Activated CD4-positive, alpha-beta memory T cell treated with anti-CD3 and anti-CD28 coated beads, Interleukin-2, amount 10 ng/mL, durations not matched to agents 7 days and 5 days (primary cell): Measurements from ENCODE around the gene MAPKAPK3. TPM values are rescaled to one million over a fixed set of nuclear protein-coding genes. Genes with fewer than 3 reads are reported as not detected.

Source experiments
- CTCF ChIA-PET: fragments of 350-600 bp; sonication (Branson Sonifier 250); formaldehyde crosslinking; loops from one replicate; lab custom pipeline; 2021; ENCODE audit warnings: antibody characterized with exemption, inconsistent platforms; lab: Charles Lee
- POLR2A ChIA-PET: fragments of 350-600 bp; sonication (Branson Sonifier 250); formaldehyde crosslinking; loops from one replicate; lab custom pipeline; 2021; ENCODE audit warnings: antibody characterized with exemption; lab: Charles Lee
- DNase-seq: peaks from one replicate; pipeline ENCODE4 v3.0.0-alpha.2; 2020
- H3K27ac Mint-ChIP-seq: one replicate; pipeline ENCODE4 v1.8.0; 2021; ENCODE audit warnings: mild to moderate bottlenecking, mixed read lengths
- H3K27me3 Mint-ChIP-seq: one replicate; pipeline ENCODE4 v1.8.0; 2021; ENCODE audit warnings: mixed read lengths
- H3K36me3 Mint-ChIP-seq: one replicate; pipeline ENCODE4 v1.8.0; 2021; ENCODE audit warnings: low read depth, mixed read lengths
- H3K4me1 Mint-ChIP-seq: one replicate; pipeline ENCODE4 v1.8.0; 2021; ENCODE audit warnings: mixed read lengths
- H3K4me3 Mint-ChIP-seq: one replicate; pipeline ENCODE4 v1.8.0; 2021; ENCODE audit warnings: mild to moderate bottlenecking, mixed read lengths
- H3K9me3 Mint-ChIP-seq: one replicate; pipeline ENCODE4 v1.8.0; 2021; ENCODE audit warnings: mixed read lengths
- total RNA-seq, 2 experiments: library from RNA; stranded (reverse); gene quantifications; one replicate each; pipeline ENCODE4 v1.2.3, GENCODE V29; 2021

Gene MAPKAPK3
- total RNA-seq, 2 experiments from 2014 or later: 146 to 157 TPM

DNA sequence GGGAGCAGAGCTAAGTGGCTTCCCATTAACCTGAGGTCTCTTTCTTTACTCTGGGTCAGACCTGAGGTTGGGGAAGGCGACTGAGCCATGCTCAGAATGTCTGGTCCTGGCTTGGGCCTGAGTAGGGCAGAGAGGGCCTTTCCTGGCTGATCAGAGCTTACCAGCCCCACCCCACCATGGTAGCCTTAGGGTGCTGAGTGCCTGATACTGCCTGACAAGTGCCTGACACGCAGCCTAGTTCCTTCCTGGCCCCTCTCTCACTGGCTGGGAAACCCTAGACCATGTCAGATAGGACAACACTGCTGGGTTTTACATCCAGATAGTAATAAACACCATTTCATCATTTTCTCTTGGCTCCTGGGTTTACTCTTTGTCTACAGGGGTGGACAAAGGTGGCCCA is 32.0 kb downstream of the MAPKAPK3 start:
- no peak overlapping the region for H3K27ac Mint-ChIP-seq
- H3K27me3 Mint-ChIP-seq: no peaks in the 10 kb centered on the region
- peaks cover 10% of the 10 kb centered on the region for H3K4me1 Mint-ChIP-seq
- CTCF ChIA-PET: interaction anchor here (3.4 kb wide), 1 partner anchor 33 kb away, joined by 18 read pairs; no protein-coding TSS in a partner anchor
- no peak overlapping the region for H3K4me3 Mint-ChIP-seq
- H3K9me3 Mint-ChIP-seq: no peaks in the 10 kb centered on the region
- no peak for DNase-seq
- POLR2A ChIA-PET: interaction anchor here (0.6 to 0.9 kb wide), 2 partner anchors 9 to 13 kb away, joined by 3 to 4 read pairs; no protein-coding TSS in a partner anchor
- H3K36me3 Mint-ChIP-seq: peaks cover 42% of the 10 kb centered on the region

DNA sequence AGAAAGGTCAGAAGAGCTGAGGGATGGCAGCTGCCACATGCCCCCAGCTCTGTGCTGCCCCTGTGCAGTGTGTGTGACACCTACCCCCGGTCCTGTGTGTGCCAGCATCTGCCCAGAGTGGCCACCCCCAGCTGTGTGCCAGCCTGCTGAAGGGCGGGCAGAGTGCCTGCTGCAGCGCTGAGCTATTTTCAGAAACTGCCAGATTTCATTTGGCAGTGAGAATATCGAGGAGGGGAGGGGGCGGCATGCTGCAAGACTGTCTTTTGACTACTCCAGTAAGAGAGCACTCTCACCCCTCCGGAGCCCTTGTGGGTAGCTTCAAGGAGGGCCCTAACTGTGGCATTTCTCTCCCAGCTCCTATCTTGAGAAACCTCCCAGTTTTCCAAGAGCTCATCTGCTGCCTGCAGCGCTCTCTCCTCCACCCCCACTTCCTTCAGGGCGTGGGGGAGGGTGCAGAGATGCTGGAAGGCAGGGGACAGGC is 32.5 kb downstream of the MAPKAPK3 start:
- Mint-ChIP-seq H3K27ac (no peak overlapping the region), H3K4me1 (peaks cover 13% of the 10 kb centered on the region), H3K36me3 (peaks cover 37% of the 10 kb centered on the region), H3K4me3 (no peak overlapping the region), H3K9me3 (no peaks in the 10 kb centered on the region), H3K27me3 (no peaks in the 10 kb centered on the region)
- ChIA-PET POLR2A (interaction anchor here (0.6 to 1.5 kb wide), 3 partner anchors 8 to 33 kb away, joined by 3 to 4 read pairs (median 4); no protein-coding TSS in a partner anchor), CTCF (interaction anchor here (3.4 kb wide), 1 partner anchor 34 kb away, joined by 18 read pairs; no protein-coding TSS in a partner anchor)
- DNase-seq: no peak

DNA sequence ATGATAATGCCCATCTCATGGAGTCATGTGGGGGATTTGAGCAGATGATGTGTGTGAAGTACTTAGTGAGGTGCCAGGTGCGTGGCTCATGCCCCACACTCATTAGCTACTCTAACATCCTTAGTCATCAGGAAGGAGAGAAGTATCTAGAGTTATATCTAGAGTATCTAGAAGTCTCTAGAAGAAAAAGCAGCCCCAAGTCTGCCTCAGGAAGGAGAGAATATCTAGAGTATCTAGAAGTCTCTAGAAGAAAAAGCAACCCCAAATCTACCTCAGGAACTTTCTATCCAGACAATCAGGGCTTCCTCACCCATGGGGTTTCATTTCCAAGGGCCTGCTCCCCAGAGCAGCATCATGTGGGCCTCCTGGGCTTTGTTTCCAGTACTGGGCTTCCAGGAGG is 33.1 kb downstream of the MAPKAPK3 start:
- Mint-ChIP-seq H3K4me3 (no peak overlapping the region), H3K4me1 (peaks cover 18% of the 10 kb centered on the region), H3K27me3 (no peaks in the 10 kb centered on the region), H3K27ac (peak overlapping the region; percentile 40), H3K36me3 (peaks cover 32% of the 10 kb centered on the region), H3K9me3 (no peaks in the 10 kb centered on the region)
- ChIA-PET POLR2A (interaction anchor here (1.5 kb wide), 1 partner anchor 34 kb away, joined by 4 read pairs; no protein-coding TSS in a partner anchor), CTCF (interaction anchor here (3.4 kb wide), 1 partner anchor 34 kb away, joined by 18 read pairs; no protein-coding TSS in a partner anchor)
- no peak for DNase-seq

DNA sequence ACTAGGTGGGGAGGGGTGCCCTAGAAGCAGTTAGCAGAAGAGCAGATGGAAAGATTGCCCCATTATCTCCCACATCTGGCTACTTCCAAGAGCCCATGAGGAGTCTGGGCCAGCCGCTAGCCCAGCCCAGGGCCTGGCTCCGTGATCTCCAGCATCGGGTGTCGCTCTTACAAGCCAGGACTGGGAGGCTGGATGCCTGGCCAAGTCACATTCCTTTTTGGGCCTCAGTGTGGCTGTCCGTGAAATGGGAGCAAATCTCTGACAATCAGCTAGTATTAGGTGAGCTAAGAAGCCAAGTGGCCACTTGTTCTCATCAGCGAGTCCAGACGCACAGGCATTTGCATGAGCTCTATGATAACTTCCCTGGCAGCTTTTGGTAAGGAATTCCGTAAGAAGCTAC is 34.5 kb downstream of the MAPKAPK3 start:
- no peak for DNase-seq
- ChIA-PET POLR2A (interaction anchor here (1.1 to 4.7 kb wide), 5 partner anchors 9 to 35 kb away, joined by 3 to 24 read pairs (median 11); partner anchors contain the start of gene MAPKAPK3), CTCF (interaction anchor here (1.0 to 3.4 kb wide), 4 partner anchors 33 to 106 kb away, joined by 3 to 57 read pairs (median 14); partner anchors contain the start of gene MAPKAPK3)
- Mint-ChIP-seq H3K4me3 (no peak overlapping the region), H3K4me1 (peaks cover 23% of the 10 kb centered on the region), H3K9me3 (no peaks in the 10 kb centered on the region), H3K36me3 (peaks cover 20% of the 10 kb centered on the region), H3K27me3 (no peaks in the 10 kb centered on the region), H3K27ac (no peak overlapping the region)

DNA sequence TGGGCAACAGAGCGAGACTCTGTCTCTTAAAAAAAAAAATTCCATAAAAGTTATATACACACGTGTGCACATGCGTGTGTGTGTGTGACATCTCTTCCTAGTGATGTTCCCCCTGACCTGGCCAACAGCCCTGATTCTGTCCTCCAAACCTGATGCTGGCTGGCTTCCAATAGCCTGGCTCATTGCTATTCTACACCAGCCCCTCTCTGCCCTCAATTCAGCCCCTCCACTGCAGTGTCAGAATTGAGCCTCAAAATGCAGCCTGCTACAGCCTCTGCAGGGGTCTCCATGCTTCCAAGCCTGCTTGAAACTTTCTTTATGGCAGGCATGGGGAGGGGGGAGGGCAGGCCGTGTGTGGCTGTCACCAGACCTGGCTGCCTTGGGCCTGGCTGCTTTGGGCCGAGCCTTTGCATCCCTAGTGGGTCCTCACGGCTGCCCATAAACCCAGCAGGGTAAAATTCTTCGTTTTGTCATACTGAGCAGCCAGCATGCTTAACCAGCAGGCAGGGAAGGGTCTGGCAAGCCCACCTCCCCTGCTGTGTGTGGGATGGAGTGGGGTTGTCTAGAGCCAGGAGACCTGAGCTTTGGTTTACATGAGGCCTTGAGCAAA is 35.1 kb downstream of the MAPKAPK3 start:
- H3K4me1 Mint-ChIP-seq: peaks cover 23% of the 10 kb centered on the region
- H3K27me3 Mint-ChIP-seq: no peaks in the 10 kb centered on the region
- peaks cover 16% of the 10 kb centered on the region for H3K36me3 Mint-ChIP-seq
- ChIA-PET POLR2A (interaction anchor here (1.1 to 4.7 kb wide), 7 partner anchors 9 to 82 kb away, joined by 3 to 24 read pairs (median 9); partner anchors contain the start of genes HEMK1 and MAPKAPK3), CTCF (interaction anchor here (0.9 to 3.4 kb wide), 15 partner anchors 11 to 107 kb away, joined by 3 to 57 read pairs (median 5); partner anchors contain the start of genes C3orf18, HEMK1 and MAPKAPK3)
- no peaks in the 10 kb centered on the region for H3K9me3 Mint-ChIP-seq
- no peak overlapping the region for H3K27ac Mint-ChIP-seq
- H3K4me3 Mint-ChIP-seq: no peak overlapping the region
- no peak for DNase-seq

DNA sequence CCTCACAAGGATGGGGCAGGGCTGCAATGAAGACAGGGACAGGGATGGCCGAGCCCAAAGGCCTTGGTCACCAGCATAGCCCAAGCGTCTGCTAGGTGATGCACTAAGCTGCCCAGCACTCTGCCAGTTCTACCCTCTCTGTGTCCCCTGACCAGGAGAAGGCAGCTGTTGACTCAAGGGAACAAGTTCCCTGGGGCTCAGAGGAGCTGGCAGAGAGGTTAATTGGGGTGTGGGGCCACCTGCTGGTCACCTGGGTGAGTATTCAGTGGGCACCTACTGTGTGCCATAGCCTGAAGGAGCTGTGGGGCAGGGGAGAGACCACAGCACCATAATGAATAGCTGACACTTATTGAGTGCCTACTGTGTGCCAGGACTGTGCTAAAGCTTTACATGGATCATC is 35.8 kb downstream of the MAPKAPK3 start:
- Mint-ChIP-seq H3K4me1 (peaks cover 23% of the 10 kb centered on the region), H3K36me3 (peaks cover 10% of the 10 kb centered on the region), H3K9me3 (no peaks in the 10 kb centered on the region), H3K27me3 (no peaks in the 10 kb centered on the region), H3K27ac (peak overlapping the region; percentile 16), H3K4me3 (no peak overlapping the region)
- ChIA-PET CTCF (interaction anchor here (0.7 to 3.4 kb wide), 23 partner anchors 8 to 107 kb away, joined by 3 to 57 read pairs (median 5); partner anchors contain the start of genes C3orf18, CISH, HEMK1 and MAPKAPK3), POLR2A (interaction anchor here (0.7 to 4.7 kb wide), 10 partner anchors 13 to 83 kb away, joined by 3 to 24 read pairs (median 8); partner anchors contain the start of genes HEMK1 and MAPKAPK3)
- peak; percentile 68 for DNase-seq

DNA sequence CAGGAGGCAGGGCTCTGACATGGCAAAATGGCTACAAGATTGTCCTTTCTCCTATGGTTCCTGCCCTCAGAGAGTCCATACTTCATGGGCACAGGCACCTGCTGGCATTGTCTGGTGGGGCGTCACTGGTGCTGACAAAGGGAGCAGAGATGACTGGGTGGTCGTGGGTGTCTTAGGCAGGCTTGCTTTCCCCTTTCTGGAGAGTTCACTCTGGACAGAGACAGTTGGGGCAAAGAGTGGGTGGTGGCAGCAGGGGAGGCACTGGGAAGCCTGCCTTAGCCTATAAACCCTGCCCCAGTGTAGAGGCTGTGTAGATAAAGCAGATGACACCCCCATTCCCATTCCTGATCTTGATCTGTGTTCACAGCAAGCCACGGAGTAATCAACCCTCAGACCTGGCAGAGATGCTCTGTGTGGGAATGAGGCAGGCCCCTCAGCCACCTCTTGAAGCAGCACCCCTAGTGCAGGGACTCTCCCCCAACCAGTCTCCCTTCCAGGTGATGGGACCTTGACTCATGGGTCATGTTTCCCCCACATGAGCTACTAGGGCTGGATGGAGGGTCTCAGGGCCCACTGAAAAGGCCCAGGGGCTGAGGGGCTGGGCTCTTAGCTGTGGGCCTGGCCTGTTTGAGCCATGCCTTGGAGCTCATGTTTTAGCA is 37.1 kb downstream of the MAPKAPK3 start:
- Mint-ChIP-seq H3K27ac (no peak overlapping the region), H3K4me3 (no peak overlapping the region), H3K4me1 (peaks cover 23% of the 10 kb centered on the region), H3K27me3 (no peaks in the 10 kb centered on the region), H3K9me3 (no peaks in the 10 kb centered on the region), H3K36me3 (peaks cover 2% of the 10 kb centered on the region)
- CTCF ChIA-PET: interaction anchor here (0.5 to 3.4 kb wide), 7 partner anchors 14 to 88 kb away, joined by 3 to 57 read pairs (median 6); partner anchors contain the start of genes HEMK1 and MAPKAPK3
- DNase-seq: no peak
- POLR2A ChIA-PET: interaction anchor here (1.0 to 4.7 kb wide), 7 partner anchors 13 to 313 kb away, joined by 3 to 24 read pairs (median 4); partner anchors contain the start of genes HEMK1, MAPKAPK3 and RASSF1

DNA sequence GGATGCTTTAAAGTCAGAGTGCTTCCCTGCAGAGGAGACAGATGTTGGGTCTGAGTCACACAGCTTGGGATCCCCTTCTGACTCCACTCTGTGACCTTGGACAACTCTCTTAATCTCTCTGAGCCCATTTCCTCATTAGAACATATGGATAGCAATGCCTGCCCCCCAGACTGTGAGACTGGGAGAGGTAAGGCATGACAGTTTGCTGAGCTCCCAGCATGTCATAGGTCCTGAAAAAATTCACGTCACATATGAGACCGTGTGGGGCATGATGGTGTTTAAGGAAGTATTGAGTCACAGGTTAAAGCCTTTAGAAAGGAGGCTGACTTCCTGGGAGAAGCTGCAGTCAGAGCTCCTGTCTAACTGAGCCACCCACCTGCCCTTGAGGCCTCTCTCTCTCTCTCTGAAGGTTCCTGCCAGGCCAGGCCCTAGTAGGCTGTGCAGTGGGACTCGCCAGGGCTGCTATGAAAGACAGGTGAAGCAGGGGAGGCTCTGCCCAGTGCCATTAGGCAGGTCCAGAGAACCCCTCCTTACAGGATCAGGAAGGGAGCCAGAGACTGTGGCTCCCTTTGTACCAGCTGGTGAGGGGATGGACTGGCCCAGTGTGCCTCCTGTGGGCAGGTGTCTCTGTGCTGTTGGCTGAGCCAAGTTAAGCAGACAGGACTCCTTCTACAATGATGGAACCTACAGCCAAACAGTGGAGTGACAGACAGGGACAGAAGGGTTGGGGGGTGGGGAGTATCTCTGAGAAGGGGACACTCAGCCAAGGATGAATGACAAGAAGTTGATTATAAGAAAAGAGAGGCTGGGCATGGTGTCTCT is 38.3 kb downstream of the MAPKAPK3 start:
- DNase-seq: no peak
- Mint-ChIP-seq H3K9me3 (no peaks in the 10 kb centered on the region), H3K27me3 (no peaks in the 10 kb centered on the region), H3K4me1 (peaks cover 23% of the 10 kb centered on the region), H3K36me3 (peaks cover 2% of the 10 kb centered on the region), H3K4me3 (no peak overlapping the region), H3K27ac (peak overlapping the region; percentile 27)
- ChIA-PET CTCF (interaction anchor here (0.5 to 1.5 kb wide), 3 partner anchors 20 to 39 kb away, joined by 3 to 10 read pairs (median 4); partner anchors contain the start of gene MAPKAPK3), POLR2A (interaction anchor here (0.7 to 4.7 kb wide), 7 partner anchors 12 to 314 kb away, joined by 3 to 14 read pairs (median 4); partner anchors contain the start of genes HEMK1 and RASSF1)

DNA sequence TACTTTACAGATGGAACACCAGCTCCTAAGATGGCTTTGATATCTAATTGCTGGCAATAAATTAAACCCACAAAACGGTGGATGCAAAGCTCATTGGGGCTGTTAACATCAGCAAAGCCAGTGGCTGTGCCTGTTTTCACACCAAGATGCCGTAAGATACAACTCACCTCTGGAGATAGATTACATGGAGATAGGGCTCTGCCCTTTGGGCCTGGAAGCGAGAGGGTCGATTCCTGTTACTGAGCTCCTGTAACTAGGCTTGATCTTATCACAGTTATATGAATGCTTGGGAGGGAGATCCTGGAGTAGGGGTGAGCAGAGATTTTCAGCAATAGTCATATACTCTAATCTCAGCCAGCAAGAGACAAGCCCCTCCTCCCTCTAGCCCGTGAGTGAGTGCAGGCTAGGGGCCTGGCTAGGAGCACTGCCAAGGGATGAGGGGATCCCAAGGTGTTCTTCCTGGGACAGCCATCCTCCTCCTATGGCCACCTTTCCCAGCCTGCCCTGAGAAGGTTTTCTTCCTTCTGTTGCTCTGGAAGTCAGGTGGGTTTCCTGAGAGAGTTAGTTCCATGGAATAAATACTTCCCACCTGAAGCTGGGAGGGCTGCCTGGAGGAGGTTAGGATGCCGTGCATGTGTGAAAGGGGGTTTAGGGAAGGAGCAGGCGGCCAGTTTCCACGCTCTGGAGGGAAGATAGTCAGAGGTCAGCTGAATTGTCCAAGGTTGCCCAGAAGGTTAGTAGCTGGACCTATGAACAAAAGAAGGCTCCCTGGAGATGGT is 39.7 kb downstream of the MAPKAPK3 start:
- H3K4me3 Mint-ChIP-seq: no peak overlapping the region
- ChIA-PET CTCF (interaction anchor here (1.0 to 1.5 kb wide), 3 partner anchors 19 to 41 kb away, joined by 3 to 5 read pairs (median 4); no protein-coding TSS in a partner anchor), POLR2A (interaction anchor here (0.9 to 2.2 kb wide), 4 partner anchors 7 to 83 kb away, joined by 3 to 11 read pairs (median 4); partner anchors contain the start of gene MAPKAPK3)
- no peaks in the 10 kb centered on the region for H3K27me3 Mint-ChIP-seq
- H3K27ac Mint-ChIP-seq: no peak overlapping the region
- H3K9me3 Mint-ChIP-seq: no peaks in the 10 kb centered on the region
- H3K36me3 Mint-ChIP-seq: peaks cover 2% of the 10 kb centered on the region
- peaks cover 23% of the 10 kb centered on the region for H3K4me1 Mint-ChIP-seq
- no peak for DNase-seq

DNA sequence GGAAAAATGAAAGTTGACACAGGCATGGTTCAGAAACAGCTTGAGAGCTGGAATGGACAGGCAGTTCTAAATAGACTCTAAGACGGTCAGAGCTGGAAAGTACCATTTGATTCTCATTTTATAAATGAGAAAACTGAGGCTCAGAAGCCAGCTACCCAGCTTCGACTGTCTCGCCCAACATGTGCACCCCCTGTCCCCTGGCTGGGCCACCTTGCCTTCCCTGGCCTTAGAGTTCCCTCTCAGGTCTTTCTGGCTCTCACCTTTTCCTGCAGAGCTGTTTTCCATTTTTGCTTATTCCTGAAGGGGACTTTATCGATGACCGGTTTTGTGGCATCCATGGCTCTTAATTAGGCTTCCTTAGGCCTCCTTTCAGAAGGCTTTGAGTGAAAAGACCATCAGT is 40.5 kb downstream of the MAPKAPK3 start:
- H3K9me3 Mint-ChIP-seq: no peaks in the 10 kb centered on the region
- H3K36me3 Mint-ChIP-seq: peaks cover 2% of the 10 kb centered on the region
- CTCF ChIA-PET: interaction anchor here (1.0 to 1.5 kb wide), 2 partner anchors 19 to 29 kb away, joined by 3 to 5 read pairs; no protein-coding TSS in a partner anchor
- H3K27me3 Mint-ChIP-seq: no peaks in the 10 kb centered on the region
- peaks cover 21% of the 10 kb centered on the region for H3K4me1 Mint-ChIP-seq
- DNase-seq: no peak
- no peak overlapping the region for H3K27ac Mint-ChIP-seq
- POLR2A ChIA-PET: interaction anchor here (0.9 to 2.2 kb wide), 5 partner anchors 8 to 83 kb away, joined by 3 to 11 read pairs (median 4); partner anchors contain the start of gene MAPKAPK3
- no peak overlapping the region for H3K4me3 Mint-ChIP-seq

DNA sequence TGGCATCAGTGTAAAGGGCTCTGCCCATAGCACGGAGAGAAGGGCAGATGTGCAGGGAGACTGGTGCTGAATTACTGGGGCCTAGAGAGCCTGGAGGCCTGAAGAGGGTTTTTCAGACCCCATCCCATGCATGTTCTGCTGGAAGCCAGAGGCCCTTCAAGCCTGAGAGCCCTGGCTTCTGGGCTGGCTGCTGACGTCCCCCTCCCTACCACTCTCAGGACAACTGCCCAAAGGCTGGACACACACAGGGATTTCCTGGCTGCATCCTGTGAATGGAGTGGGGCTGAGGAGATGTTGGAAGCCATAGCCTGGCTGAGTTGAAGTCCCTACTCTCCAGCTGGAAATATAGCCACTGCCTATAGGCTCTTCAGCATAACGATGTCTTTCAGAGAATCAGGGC is 40.9 kb downstream of the MAPKAPK3 start:
- Mint-ChIP-seq H3K4me1 (peaks cover 21% of the 10 kb centered on the region), H3K36me3 (peaks cover 2% of the 10 kb centered on the region), H3K27me3 (no peaks in the 10 kb centered on the region), H3K27ac (no peak overlapping the region), H3K9me3 (no peaks in the 10 kb centered on the region), H3K4me3 (no peak overlapping the region)
- no peak for DNase-seq
- ChIA-PET POLR2A (interaction anchor here (0.9 to 2.2 kb wide), 6 partner anchors 8 to 84 kb away, joined by 3 to 11 read pairs (median 4); partner anchors contain the start of gene MAPKAPK3), CTCF (interaction anchor here (0.9 to 1.5 kb wide), 3 partner anchors 18 to 44 kb away, joined by 3 to 5 read pairs (median 3); no protein-coding TSS in a partner anchor)
